Upper lobe of right lung (tissue), 1 donor: ENCODE results near the gene SECISBP2. TPM values are rescaled to one million over a fixed set of nuclear protein-coding genes. Genes with fewer than 3 reads are reported as not detected.

Experiments
- ATAC-seq: fragments of 200-7000 bp; cut with Tn5 transposase; one replicate; pipeline ENCODE4 v1.9.1; 2020; ENCODE audit warnings: mild to moderate bottlenecking, moderate library complexity
- DNase-seq: peaks from one replicate; pipeline ENCODE4 v3.0.0-alpha.2; 2020
- H3K27ac ChIP-seq: fragments of 200-600 bp; one replicate; pipeline ENCODE4 v1.8.0; 2022
- H3K27me3 ChIP-seq: fragments of 200-600 bp; one replicate; pipeline ENCODE4 v1.8.0; 2022; ENCODE audit warnings: mild to moderate bottlenecking
- H3K36me3 ChIP-seq: fragments of 200-600 bp; one replicate; pipeline ENCODE4 v1.8.0; 2022
- H3K4me1 ChIP-seq: fragments of 200-600 bp; one replicate; pipeline ENCODE4 v1.8.0; 2022
- H3K4me3 ChIP-seq: fragments of 200-600 bp; one replicate; pipeline ENCODE4 v1.8.0; 2022; ENCODE audit warnings: mild to moderate bottlenecking
- H3K9me3 ChIP-seq: fragments of 200-600 bp; one replicate; pipeline ENCODE4 v1.8.0; 2022
- intact Hi-C: fragments of 100-400 bp; cut with DNase I; formaldehyde crosslinking; loops from one replicate; pipeline ENCODE4 v1.11.0; 2022
- total RNA-seq: library from RNA; stranded (reverse); fragmentation: NEBNext Ultra II Directional; extraction: Animal tissue kit (Norgen Biotek cat#: 25700); gene quantifications from one replicate; pipeline ENCODE4 v1.2.1, GENCODE V29; 2021
- TF ChIP-seq, protein P1 (sequence below): fragments of 200-600 bp; IDR thresholded peaks from one replicate; pipeline ENCODE4 v1.8.0; 2022; ENCODE audit warnings: antibody characterized with exemption
- donor health status: DM: no; HTN: yes; CAD: no; lungs with severe emphysema.

The SECISBP2 gene
- total RNA-seq, 1 donor from 2014 or later, result 58.0 TPM

DNA sequence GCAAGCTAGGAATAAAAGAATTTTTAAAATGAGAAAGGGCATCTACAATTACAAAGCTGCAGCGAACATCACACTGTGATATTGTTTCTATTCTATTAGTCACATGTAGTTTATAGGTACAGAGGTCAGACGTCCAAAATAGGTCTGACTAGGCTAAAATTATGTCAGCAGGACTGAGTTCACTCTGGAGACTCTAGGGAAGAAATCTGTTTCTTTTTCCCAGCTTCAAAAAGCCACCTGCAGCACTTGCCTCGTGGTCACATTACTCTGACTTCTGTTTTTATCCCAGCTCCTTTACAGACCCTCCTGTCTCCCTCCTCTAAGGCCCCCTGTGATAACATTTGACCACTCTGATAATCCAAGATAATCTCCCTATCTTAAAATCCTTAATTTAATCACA, 12.4 kb upstream of the SECISBP2 start:
- ATAC-seq, result no peak
- Histone ChIP-seq H3K9me3 (no peaks in the 10 kb centered on the region), H3K4me1 (peaks cover 9% of the 10 kb centered on the region), H3K27ac (no peak overlapping the region), H3K4me3 (peak overlapping the region; percentile 7), H3K36me3 (no peaks in the 10 kb centered on the region), H3K27me3 (no peaks in the 10 kb centered on the region)
- no peak for DNase-seq
- intact Hi-C loops, result no loop called here
- TF ChIP-seq, protein P1, sequence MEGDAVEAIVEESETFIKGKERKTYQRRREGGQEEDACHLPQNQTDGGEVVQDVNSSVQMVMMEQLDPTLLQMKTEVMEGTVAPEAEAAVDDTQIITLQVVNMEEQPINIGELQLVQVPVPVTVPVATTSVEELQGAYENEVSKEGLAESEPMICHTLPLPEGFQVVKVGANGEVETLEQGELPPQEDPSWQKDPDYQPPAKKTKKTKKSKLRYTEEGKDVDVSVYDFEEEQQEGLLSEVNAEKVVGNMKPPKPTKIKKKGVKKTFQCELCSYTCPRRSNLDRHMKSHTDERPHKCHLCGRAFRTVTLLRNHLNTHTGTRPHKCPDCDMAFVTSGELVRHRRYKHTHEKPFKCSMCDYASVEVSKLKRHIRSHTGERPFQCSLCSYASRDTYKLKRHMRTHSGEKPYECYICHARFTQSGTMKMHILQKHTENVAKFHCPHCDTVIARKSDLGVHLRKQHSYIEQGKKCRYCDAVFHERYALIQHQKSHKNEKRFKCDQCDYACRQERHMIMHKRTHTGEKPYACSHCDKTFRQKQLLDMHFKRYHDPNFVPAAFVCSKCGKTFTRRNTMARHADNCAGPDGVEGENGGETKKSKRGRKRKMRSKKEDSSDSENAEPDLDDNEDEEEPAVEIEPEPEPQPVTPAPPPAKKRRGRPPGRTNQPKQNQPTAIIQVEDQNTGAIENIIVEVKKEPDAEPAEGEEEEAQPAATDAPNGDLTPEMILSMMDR, result no peak

DNA sequence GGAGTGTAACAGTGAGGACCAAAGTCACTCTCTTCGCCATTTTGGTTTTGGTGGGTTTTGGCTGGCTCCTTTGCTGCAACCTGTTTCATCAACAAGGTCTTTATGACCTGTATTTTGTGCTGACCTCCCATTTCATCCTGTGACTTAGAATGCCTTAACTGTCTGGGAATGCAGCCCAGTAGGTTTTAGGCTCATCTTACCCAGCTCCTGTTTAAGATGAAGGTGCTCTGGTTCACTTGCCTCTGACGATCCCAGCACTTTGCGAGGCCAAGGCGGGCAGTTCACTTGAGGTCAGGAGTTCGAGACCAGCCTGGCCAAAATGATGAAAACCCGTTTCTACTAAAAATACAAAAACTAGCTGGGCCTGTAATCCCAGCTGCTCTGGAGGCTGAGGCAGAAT, 9.1 kb upstream of the SECISBP2 start:
- ATAC-seq (no peak), DNase-seq (no peak)
- no peaks in the 10 kb centered on the region for H3K36me3 ChIP-seq
- no peaks in the 10 kb centered on the region for H3K9me3 ChIP-seq
- H3K4me1 ChIP-seq, result peaks cover 29% of the 10 kb centered on the region
- peak overlapping the region; percentile 100 for H3K27ac ChIP-seq
- TF ChIP-seq, protein P1, result no peak
- intact Hi-C loops, result no loop called here
- H3K27me3 ChIP-seq, result no peaks in the 10 kb centered on the region
- H3K4me3 ChIP-seq, result no peak overlapping the region

DNA sequence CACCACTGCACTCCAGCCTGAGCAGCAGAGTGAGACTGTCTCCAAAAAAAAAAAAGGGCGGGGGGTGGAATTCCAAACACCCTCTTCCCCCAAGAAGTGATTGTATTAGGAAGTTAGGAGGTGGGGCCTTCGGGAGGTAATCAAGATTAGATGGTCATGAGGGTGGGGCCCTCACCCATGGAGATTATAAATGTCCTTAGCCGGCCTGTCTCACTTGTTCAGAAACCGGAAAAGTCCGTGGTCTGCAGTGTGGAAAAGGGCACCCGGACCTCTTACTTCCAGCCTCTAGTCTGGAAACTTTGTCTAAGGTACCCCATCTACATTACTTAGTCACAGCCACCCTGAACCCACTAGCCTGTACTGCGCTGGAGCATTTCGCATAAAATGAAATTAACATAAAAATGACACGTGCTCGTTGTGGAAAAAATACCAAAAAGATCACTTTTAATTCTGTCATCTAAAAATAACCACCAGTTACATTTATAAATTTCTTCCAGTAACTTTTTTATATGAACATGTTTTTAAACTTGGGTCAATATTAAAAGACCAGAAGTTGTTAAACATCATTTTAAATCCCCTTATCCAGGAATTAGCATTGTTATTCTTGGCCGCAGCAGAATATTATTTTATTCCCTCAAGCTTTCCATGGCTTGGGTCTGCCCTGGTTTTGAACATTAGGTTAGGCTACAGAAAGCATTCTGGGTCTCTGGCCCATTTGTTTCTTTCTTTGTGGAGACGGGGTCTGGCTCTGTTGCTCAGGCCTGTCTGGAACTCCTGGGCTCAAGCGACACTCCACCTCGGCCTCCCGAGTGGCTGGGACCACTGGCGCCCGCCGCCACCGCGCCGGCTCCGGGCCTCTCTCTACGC, 8.5 kb upstream of the SECISBP2 start:
- peaks cover 29% of the 10 kb centered on the region for H3K4me1 ChIP-seq
- peak overlapping the region; percentile 100 for H3K27ac ChIP-seq
- ATAC-seq, result no peak
- intact Hi-C loops, result no loop called here
- H3K4me3 ChIP-seq, result peak overlapping the region; percentile 70
- no peaks in the 10 kb centered on the region for H3K36me3 ChIP-seq
- DNase-seq, result no peak
- H3K9me3 ChIP-seq, result no peaks in the 10 kb centered on the region
- no peaks in the 10 kb centered on the region for H3K27me3 ChIP-seq
- TF ChIP-seq, protein P1, result no peak

DNA sequence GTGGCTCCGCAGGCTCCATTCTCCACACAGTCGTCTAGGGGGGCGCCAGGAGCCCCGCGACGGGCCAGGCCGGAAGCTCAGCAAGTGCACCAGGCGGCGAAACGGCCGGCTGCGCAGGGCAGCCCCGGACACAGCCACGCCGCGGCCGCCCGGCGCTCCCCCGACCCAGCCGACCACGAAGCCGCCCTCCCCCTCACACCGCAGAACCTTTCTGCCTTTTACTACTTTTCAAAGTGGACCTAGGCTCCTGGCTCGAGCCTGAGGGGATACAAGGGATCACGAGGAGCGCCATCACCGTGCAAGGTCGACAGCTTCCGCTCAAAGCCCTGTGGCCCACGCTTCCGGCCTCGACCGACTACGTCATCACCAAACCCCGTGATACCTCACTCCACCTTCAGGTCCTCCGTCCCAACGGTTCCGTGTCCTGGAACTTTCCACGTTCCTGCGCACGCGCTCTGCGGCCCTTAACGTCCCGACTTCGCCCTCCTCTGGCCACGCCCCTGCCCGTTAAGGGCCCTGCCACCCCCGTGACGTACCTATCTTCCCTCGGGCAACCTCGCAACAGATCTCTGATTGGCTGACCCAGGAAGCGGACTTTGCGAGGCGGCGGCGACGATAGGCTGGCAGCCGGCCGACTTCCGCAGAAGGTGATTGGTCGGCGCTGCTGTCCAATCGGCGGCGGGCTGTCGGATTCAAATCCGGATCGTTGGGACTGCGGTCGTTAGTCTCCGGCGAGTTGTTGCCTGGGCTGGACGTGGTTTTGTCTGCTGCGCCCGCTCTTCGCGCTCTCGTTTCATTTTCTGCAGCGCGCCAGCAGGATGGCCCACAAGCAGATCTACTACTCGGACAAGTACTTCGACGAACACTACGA, 7.6 kb upstream of the SECISBP2 start, which contains the start of gene CKS2:
Gene CKS2, plus strand, starts transcription at position 721 of the 871 bp plus-strand sequence. Its CDS starts 98 bp downstream, at position 819.
- no peaks in the 10 kb centered on the region for H3K36me3 ChIP-seq
- TF ChIP-seq, protein P1, result no peak
- peaks cover 29% of the 10 kb centered on the region for H3K4me1 ChIP-seq
- H3K4me3 ChIP-seq, result peak within 1 kb of the TSS; percentile 70
- peak; percentile 100 for DNase-seq
- H3K27ac ChIP-seq, result peak within 1 kb of the TSS; percentile 100
- peak; percentile 96 for ATAC-seq
- intact Hi-C loops, result no loop called here
- H3K27me3 ChIP-seq, result no peaks in the 10 kb centered on the region
- no peaks in the 10 kb centered on the region for H3K9me3 ChIP-seq

DNA sequence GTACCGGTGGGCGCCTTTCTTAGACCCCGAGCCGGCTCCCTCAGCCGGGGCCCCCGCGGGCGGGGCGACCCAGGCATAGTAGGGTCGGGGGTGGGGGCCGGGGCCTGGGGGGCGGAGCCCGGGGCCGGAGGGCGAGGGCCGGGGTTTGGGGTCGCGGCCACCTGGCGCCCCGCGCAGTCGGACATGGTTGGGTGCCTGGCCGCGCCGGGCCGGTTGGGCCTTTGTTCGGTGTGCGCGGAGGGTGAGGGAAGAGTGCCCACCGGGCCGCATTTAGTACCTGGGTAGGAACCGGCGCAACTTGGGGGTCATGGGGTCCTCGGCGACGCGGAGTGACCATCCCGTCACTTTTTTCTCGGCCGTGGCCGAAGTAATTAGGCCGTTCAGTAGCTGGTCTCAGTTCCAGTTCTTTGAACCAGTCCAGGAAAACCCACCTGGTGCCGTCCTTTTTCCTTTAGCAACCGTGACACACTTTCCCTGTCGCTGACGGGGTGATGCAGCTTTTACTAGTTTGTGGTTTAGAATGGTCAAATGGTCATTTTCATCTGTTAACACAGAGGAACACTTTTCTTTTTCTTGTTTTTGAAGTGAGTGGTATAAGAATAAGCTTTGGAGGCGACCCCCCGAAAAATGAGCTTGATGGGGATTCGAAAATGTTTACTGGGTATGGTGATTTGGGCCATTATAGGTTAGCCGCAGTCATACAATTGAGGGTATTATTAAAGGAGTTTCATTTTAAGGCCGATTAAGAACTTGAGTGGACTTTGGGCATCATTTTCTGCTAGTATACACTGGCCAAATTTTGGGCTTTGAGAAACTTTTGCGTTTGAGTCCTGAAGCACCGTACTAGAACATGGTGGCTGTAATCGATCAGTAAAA, 6.7 kb upstream of the SECISBP2 start:
- peak overlapping the region; percentile 55 for H3K27ac ChIP-seq
- peak; percentile 66 for DNase-seq

More for the DNA sequence above, 6.7 kb upstream of the SECISBP2 start:
- intact Hi-C loops, result no loop called here
- peak overlapping the region; percentile 60 for H3K4me3 ChIP-seq
- no peaks in the 10 kb centered on the region for H3K9me3 ChIP-seq
- no peaks in the 10 kb centered on the region for H3K27me3 ChIP-seq
- peaks cover 29% of the 10 kb centered on the region for H3K4me1 ChIP-seq
- no peak for ATAC-seq
- TF ChIP-seq, protein P1, result no peak
- peaks cover 7% of the 10 kb centered on the region for H3K36me3 ChIP-seq
